ENCODE measurements around the gene RPTN. TPM values are rescaled to one million over a fixed set of nuclear protein-coding genes. Genes with fewer than 3 reads are reported as not detected.

The RPTN gene
- total RNA-seq, 6 donors from 2014 or later, result not detected

- DNase-seq (peak in 1 of 2 donors; percentile 60), ATAC-seq (ENCODE audit: low FRiP score in 2 of 2) (no peak)
- peak overlapping the region in 3 of 4 donors; percentile 37 to 51 (median 46) for H3K4me3 ChIP-seq
- peaks cover 0 to 62% (median 31%) of the 10 kb centered on the region in 4 donors for H3K27me3 ChIP-seq
- peaks cover 36 to 52% (median 45%) of the 10 kb centered on the region in 4 donors for H3K4me1 ChIP-seq
- H3K9me3 ChIP-seq, result peaks cover 3 to 18% (median 12%) of the 10 kb centered on the region in 4 donors
- H3K36me3 ChIP-seq, result no peaks in the 10 kb centered on the region
- WGBS, 2 donors, result 3 to 6% methylated on average over 46 to 53 of the region's 53 CpGs
- TF ChIP-seq POLR2A (IDR thresholded peaks at IDR 0.05) (no peak), POLR2AphosphoS5 (IDR thresholded peaks at IDR 0.05) (no peak), EP300 (IDR thresholded peaks at IDR 0.05) (no peak), CTCF (IDR thresholded peaks at IDR 0.05) (no peak)
- H3K27ac ChIP-seq, result no peak overlapping the region
These were observed 46.7 kb downstream of the RPTN start for GRCh38 chr1:152112101-152112884.

- Histone ChIP-seq H3K4me3 (peak overlapping the region in 3 of 4 donors; percentile 37 to 51 (median 46)), H3K27me3 (peaks cover 0 to 64% (median 32%) of the 10 kb centered on the region in 4 donors), H3K9me3 (peaks cover 3 to 18% (median 13%) of the 10 kb centered on the region in 4 donors), H3K4me1 (peaks cover 36 to 52% (median 45%) of the 10 kb centered on the region in 4 donors), H3K36me3 (no peaks in the 10 kb centered on the region), H3K27ac (no peak overlapping the region)
- TF ChIP-seq EP300 (IDR thresholded peaks at IDR 0.05) (no peak), POLR2A (IDR thresholded peaks at IDR 0.05) (no peak), POLR2AphosphoS5 (IDR thresholded peaks at IDR 0.05) (no peak), CTCF (IDR thresholded peaks at IDR 0.05) (no peak)
- 2 to 4% methylated on average over 42 to 44 of the region's 44 CpGs for WGBS, 2 donors
- ATAC-seq (ENCODE audit: low FRiP score in 2 of 2), result peak in 1 of 2 donors; percentile 4
- peak in 1 of 2 donors; percentile 77 for DNase-seq
These were observed 47.5 kb downstream of the RPTN start for GRCh38 chr1:152111515-152111968.

- Histone ChIP-seq H3K4me3 (peak overlapping the region; percentile 13 to 51 (median 42)), H3K4me1 (peaks cover 36 to 52% (median 45%) of the 10 kb centered on the region in 4 donors), H3K27ac (no peak overlapping the region), H3K27me3 (peaks cover 0 to 64% (median 32%) of the 10 kb centered on the region in 4 donors), H3K36me3 (no peaks in the 10 kb centered on the region), H3K9me3 (peaks cover 3 to 18% (median 13%) of the 10 kb centered on the region in 4 donors)
- DNase-seq (peak in 1 of 2 donors; percentile 80), ATAC-seq (ENCODE audit: low FRiP score in 2 of 2) (peak; percentile 30 to 60)
- 2 to 4% methylated on average over 59 to 60 of the region's 60 CpGs for WGBS, 2 donors
- TF ChIP-seq CTCF (IDR thresholded peaks at IDR 0.05) (no peak), POLR2A (IDR thresholded peaks at IDR 0.05) (no peak), EP300 (IDR thresholded peaks at IDR 0.05) (no peak), POLR2AphosphoS5 (IDR thresholded peaks at IDR 0.05) (no peak)
These were observed 48.0 kb downstream of the RPTN start for GRCh38 chr1:152110860-152111514.

- WGBS, 2 donors, result 2 to 7% methylated on average over 29 to 31 of the region's 31 CpGs
- DNase-seq (peak in 1 of 2 donors; percentile 88), ATAC-seq (ENCODE audit: low FRiP score in 2 of 2) (peak in 1 of 2 donors; percentile 50)
- TF ChIP-seq CTCF (IDR thresholded peaks at IDR 0.05) (no peak), EP300 (IDR thresholded peaks at IDR 0.05) (no peak), POLR2AphosphoS5 (IDR thresholded peaks at IDR 0.05) (no peak), POLR2A (IDR thresholded peaks at IDR 0.05) (no peak)
- Histone ChIP-seq H3K27me3 (peaks cover 0 to 64% (median 32%) of the 10 kb centered on the region in 4 donors), H3K4me1 (peaks cover 36 to 52% (median 45%) of the 10 kb centered on the region in 4 donors), H3K27ac (no peak overlapping the region), H3K36me3 (no peaks in the 10 kb centered on the region), H3K4me3 (peak overlapping the region; percentile 13 to 51 (median 42)), H3K9me3 (peaks cover 3 to 18% (median 13%) of the 10 kb centered on the region in 4 donors)
These were observed 48.6 kb downstream of the RPTN start for GRCh38 chr1:152110365-152110859.

All from upper lobe of left lung (tissue), 6 donors.